Heart right ventricle (tissue), 16 donors: ENCODE data around the gene CFI. TPM values are rescaled to one million over a fixed set of nuclear protein-coding genes. Genes with fewer than 3 reads are reported as not detected.

Source experiments
- ATAC-seq, 8 donors: fragments of 200-7000 bp; cut with Tn5 transposase; one replicate each; pipeline ENCODE4 v1.9.1; 2020; ENCODE audit warnings: mild to moderate bottlenecking in 8 of 8, moderate library complexity in 8 of 8, moderate number of reproducible peaks in 1 of 8
- DNase-seq, 2 donors: peaks; one replicate each; pipeline ENCODE4 v3.0.0-alpha.2; 2020
- H3K27ac ChIP-seq, 10 donors: fragments of 200-600 bp; sonication (generic) in 2 of 10; one replicate each; pipeline versions ENCODE4 v1.5.0 to v1.8.0; 2020 to 2022; ENCODE audit warnings: mild to moderate bottlenecking in 3 of 10
- H3K27me3 ChIP-seq, 7 donors: fragments of 200-600 bp; one replicate each; pipeline ENCODE4 v1.8.0; 2021 to 2022; ENCODE audit warnings: mild to moderate bottlenecking in 2 of 7
- H3K36me3 ChIP-seq, 9 donors: fragments of 200-600 bp; sonication (generic) in 1 of 9; one replicate each; pipeline versions ENCODE4 v1.5.0 to v1.8.0; 2020 to 2022; ENCODE audit warnings: mild to moderate bottlenecking in 2 of 9
- H3K4me1 ChIP-seq, 9 donors: fragments of 200-600 bp; sonication (generic) in 1 of 9; one replicate each; pipeline versions ENCODE4 v1.5.0 to v1.8.0; 2020 to 2022; ENCODE audit warnings: mild to moderate bottlenecking in 4 of 9
- H3K4me3 ChIP-seq, 10 donors: fragments of 200-600 bp; sonication (generic) in 2 of 10; one replicate each; pipeline versions ENCODE4 v1.5.0 to v1.8.0; 2020 to 2022; ENCODE audit warnings: mild to moderate bottlenecking in 7 of 10, moderate library complexity in 2 of 10
- H3K9me3 ChIP-seq, 11 donors: fragments of 200-600 bp in 10 of 11; sonication (generic) in 2 of 11; one replicate each; pipeline versions ENCODE4 v1.5.0 to v1.8.0; 2013 to 2022; ENCODE audit warnings: mild to moderate bottlenecking in 2 of 11, control low read depth in 1 of 11, moderate library complexity in 1 of 11
- CTCF ChIP-seq, 9 donors: fragments of 200-600 bp; sonication (generic) in 2 of 9; IDR thresholded peaks; one replicate each; pipeline versions ENCODE4 v1.5.0 to v1.8.0; 2021 to 2022; ENCODE audit warnings: antibody characterized with exemption in 9 of 9, mild to moderate bottlenecking in 5 of 9, moderate library complexity in 1 of 9
- WGBS, 2 donors: extraction: QIAGEN DNeasy Blood & Tissue Kit; methylation state at CpG; one replicate each; pipeline ENCODE4 v1.1.7; 2013; ENCODE audit warnings: inconsistent platforms in 1 of 2; 5-methylcytosine and 5-hydroxymethylcytosine counted together
- intact Hi-C, 10 donors: fragments of 100-400 bp; cut with DNase I; formaldehyde crosslinking; loops; one replicate each; pipeline versions ENCODE4 v1.11.1 to v1.14.2; 2022
- polyA plus RNA-seq, 2 donors: library from polyadenylated mRNA; stranded (reverse); fragments of 200-250 nt; gene quantifications; one replicate each; pipeline ENCODE4 v1.2.3, GENCODE V29; 2013
- total RNA-seq, 10 donors: library from RNA; stranded (reverse); fragmentation: NEBNext Ultra II Directional in 3 of 10; extraction: Animal tissue kit (Norgen Biotek cat#: 25700) in 3 of 10; gene quantifications; one replicate each; pipeline versions ENCODE4 v1.2.1 to v1.2.4, GENCODE V29; 2021 to 2023
- donor health status: Arrhythmogenic right ventricular cardiomyopathy.
- donor health status: ischemic (EF 13 %, LVEDD 7.1; RV severe dilation, severe dysfunction).
- donor health status: healthy with polysubstance abuse.
- donor health status: DM: no; HTN: yes; CAD: no.
- donor health status: DM: no; HTN: no; CAD: no.
- donor health status: ischemic (EF 25% LVEDD 6.9; RV normal size, moderate dysfunction).
- donor health status: ischemic (EF 25% LVEDD 5.7; RV mildly dilated, moderate dysfunction).
- donor health status: healthy.
- donor health status: DM: yes; HTN: yes; CAD: no.
- donor health status: Ischemic cardiomyopathy.
- donor health status: ischemic (EF 35%, LVEDD 5.7; RV mildly dilated, moderate dysfunction).
- donor health status: nonischemic (EF 11% LVEDD 7.7; RV severe dilation, severe dysfunction).
- donor health status: DM: yes; HTN: yes; CAD: no.
- donor health status: PGD.
- donor health status: ischemic (EF 29% LVEDD 5.4; RV normal size, mild dysfunction).
- donor health status: nonischemic (EF 23%, LVEDD 6.1; RV moderate dilation, normal function).

CFI gene
- total and polyA plus RNA-seq, 12 donors, result 5.2 to 16.6 (median 10.5) TPM

GRCh38 chr4:109708990-109709389, 92.8 kb downstream of the CFI start:
- Histone ChIP-seq H3K27ac (no peak overlapping the region), H3K27me3 (no peaks in the 10 kb centered on the region)
- ATAC-seq, result no peak

GRCh38 chr4:109708435-109708834, 93.4 kb downstream of the CFI start:
- no peak overlapping the region for H3K4me3 ChIP-seq
- DNase-seq, result no peak
- H3K9me3 ChIP-seq, result no peaks in the 10 kb centered on the region
- intact Hi-C loops, result loop anchor here in 6 of 10 donors (10.0 kb wide), 5 partner anchors 96 to 266 kb away; partner anchors contain the start of genes GAR1 (in 2 of the 6), CFI (in 1 of the 6) and MCUB (in 1 of the 6)
- no peak for TF ChIP-seq CTCF (IDR thresholded peaks at IDR 0.05)
- 28 to 44% methylated on average over 2 of the region's 2 CpGs for WGBS, 2 donors
- H3K27ac ChIP-seq, result no peak overlapping the region
- H3K27me3 ChIP-seq, result no peaks in the 10 kb centered on the region
- ATAC-seq, result no peak
- peaks cover 0 to 10% (median 2%) of the 10 kb centered on the region in 9 donors for H3K4me1 ChIP-seq
- H3K36me3 ChIP-seq, result peaks cover 0 to 47% (median 0%) of the 10 kb centered on the region in 9 donors

More at GRCh38 chr4:109708990-109709389, 92.8 kb downstream of the CFI start:
- no peak for DNase-seq
- peaks cover 0 to 5% (median 0%) of the 10 kb centered on the region in 9 donors for H3K4me1 ChIP-seq
- H3K9me3 ChIP-seq, result no peaks in the 10 kb centered on the region
- TF ChIP-seq CTCF (IDR thresholded peaks at IDR 0.05), result no peak
- intact Hi-C loops, result loop anchor here in 6 of 10 donors (10.0 kb wide), 5 partner anchors 96 to 266 kb away; partner anchors contain the start of genes GAR1 (in 2 of the 6), CFI (in 1 of the 6) and MCUB (in 1 of the 6)
- H3K4me3 ChIP-seq, result no peak overlapping the region
- H3K36me3 ChIP-seq, result peaks cover 0 to 52% (median 0%) of the 10 kb centered on the region in 9 donors
- WGBS, 2 donors, result 85 to 89% methylated on average over 1 of the region's 1 CpG

- Histone ChIP-seq H3K9me3 (no peaks in the 10 kb centered on the region), H3K27me3 (no peaks in the 10 kb centered on the region), H3K27ac (peak overlapping the region in 9 of 10 donors; percentile 78 to 87 (median 81)), H3K4me1 (peaks cover 2 to 26% (median 15%) of the 10 kb centered on the region in 9 donors), H3K4me3 (peak overlapping the region; percentile 64 to 96 (median 86)), H3K36me3 (peaks cover 0 to 14% (median 0%) of the 10 kb centered on the region in 9 donors)
- peak in 2 of 8 donors; percentile 7 to 15 for ATAC-seq
- DNase-seq, result no peak
- intact Hi-C loops, result loop anchor here in 9 of 10 donors (2.0 to 10.0 kb wide), 10 partner anchors 98 to 277 kb away; partner anchors contain the start of genes GAR1 (in 8 of the 9), CFI (in 3 of the 9) and MCUB (in 2 of the 9)
- no peak for TF ChIP-seq CTCF (IDR thresholded peaks at IDR 0.05)
- WGBS, 2 donors, result 14 to 18% methylated on average over 11 of the region's 11 CpGs
Measured at GRCh38 chr4:109703664-109704361, 98.0 kb downstream of the CFI start.

GRCh38 chr4:109702950-109703663, 98.7 kb downstream of the CFI start, which contains the start of gene CASP6:
TSS of gene CASP6 (minus strand) at chr4:109703445. CDS start at chr4:109703395, 50 bp downstream.
- H3K27me3 ChIP-seq, result no peaks in the 10 kb centered on the region
- H3K4me3 ChIP-seq, result peak within 1 kb of the TSS; percentile 64 to 96 (median 86)
- peaks cover 2 to 26% (median 15%) of the 10 kb centered on the region in 9 donors for H3K4me1 ChIP-seq
- ATAC-seq (peak; percentile 93 to 98 (median 96)), DNase-seq (peak; percentile 85 to 89)
- TF ChIP-seq CTCF (IDR thresholded peaks at IDR 0.05), result peak; percentile 59 to 88 (median 78)
- H3K27ac ChIP-seq, result peak within 1 kb of the TSS; percentile 63 to 87 (median 81)
- intact Hi-C loops, result loop anchor here in 9 of 10 donors (2.0 to 10.0 kb wide), 10 partner anchors 99 to 276 kb away; partner anchors contain the start of genes GAR1 (in 8 of the 9), CFI (in 3 of the 9) and MCUB (in 2 of the 9)
- H3K9me3 ChIP-seq, result no peaks in the 10 kb centered on the region
- 0 to 1% methylated on average over 72 of the region's 72 CpGs for WGBS, 2 donors
- H3K36me3 ChIP-seq, result peaks cover 0 to 10% (median 0%) of the 10 kb centered on the region in 9 donors
